Measurements from ENCODE around the gene MLN.
"Not testable (repeated sequence)": the region's sequence is repeated elsewhere in the genome, so short reads cannot be mapped to it uniquely, and the experiment has no call there.

The MLN gene

DNA sequence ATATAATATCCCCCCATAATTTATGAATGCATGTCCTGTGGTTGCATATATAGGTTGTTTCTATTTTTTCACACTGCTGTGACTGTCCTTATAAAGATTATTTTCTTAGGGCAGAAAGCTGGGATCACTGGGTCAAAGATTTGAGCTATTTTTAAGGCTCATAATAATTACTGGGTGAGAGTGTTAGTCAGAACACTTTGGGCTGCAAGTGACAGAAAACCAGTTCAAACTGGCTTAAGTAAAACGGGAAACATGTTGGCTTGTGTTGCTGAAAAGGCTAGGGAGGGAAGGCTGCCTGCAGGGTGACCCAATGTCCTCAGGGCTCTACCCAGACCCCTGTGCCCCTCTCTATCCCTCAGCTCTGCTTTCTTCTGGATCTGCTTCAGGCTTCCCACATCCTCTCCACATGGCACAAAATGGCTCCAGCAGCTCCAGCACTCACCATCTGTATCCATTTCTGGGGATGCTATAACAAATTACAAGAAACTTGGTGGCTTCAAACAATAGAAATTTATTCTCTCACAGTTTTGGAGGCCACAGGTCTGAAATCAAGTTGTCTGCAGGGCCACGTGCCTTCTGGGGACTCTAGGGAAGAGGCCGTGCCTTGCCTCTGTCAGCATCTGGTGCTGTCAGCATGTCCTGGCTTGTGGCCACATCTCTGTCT, 33.1 kb upstream of the MLN start:
- TF ChIP-seq Cebpa-rat (IDR thresholded peaks at IDR 0.05) = no peak
- Histone ChIP-seq H3K36me3 (no peaks in the 10 kb centered on the region), H3K27ac (no peak overlapping the region), H3K9ac (no peak overlapping the region), H3K4me3 (no peak overlapping the region), H3K27me3 (no peaks in the 10 kb centered on the region), H4K20me1 (no peaks in the 10 kb centered on the region), H3K4me2 (no peak overlapping the region), H3K4me1 (peaks cover 38% of the 10 kb centered on the region), H3K9me3 (peaks cover 8% of the 10 kb centered on the region; the same call in 1 of the 2 replicates)

DNA sequence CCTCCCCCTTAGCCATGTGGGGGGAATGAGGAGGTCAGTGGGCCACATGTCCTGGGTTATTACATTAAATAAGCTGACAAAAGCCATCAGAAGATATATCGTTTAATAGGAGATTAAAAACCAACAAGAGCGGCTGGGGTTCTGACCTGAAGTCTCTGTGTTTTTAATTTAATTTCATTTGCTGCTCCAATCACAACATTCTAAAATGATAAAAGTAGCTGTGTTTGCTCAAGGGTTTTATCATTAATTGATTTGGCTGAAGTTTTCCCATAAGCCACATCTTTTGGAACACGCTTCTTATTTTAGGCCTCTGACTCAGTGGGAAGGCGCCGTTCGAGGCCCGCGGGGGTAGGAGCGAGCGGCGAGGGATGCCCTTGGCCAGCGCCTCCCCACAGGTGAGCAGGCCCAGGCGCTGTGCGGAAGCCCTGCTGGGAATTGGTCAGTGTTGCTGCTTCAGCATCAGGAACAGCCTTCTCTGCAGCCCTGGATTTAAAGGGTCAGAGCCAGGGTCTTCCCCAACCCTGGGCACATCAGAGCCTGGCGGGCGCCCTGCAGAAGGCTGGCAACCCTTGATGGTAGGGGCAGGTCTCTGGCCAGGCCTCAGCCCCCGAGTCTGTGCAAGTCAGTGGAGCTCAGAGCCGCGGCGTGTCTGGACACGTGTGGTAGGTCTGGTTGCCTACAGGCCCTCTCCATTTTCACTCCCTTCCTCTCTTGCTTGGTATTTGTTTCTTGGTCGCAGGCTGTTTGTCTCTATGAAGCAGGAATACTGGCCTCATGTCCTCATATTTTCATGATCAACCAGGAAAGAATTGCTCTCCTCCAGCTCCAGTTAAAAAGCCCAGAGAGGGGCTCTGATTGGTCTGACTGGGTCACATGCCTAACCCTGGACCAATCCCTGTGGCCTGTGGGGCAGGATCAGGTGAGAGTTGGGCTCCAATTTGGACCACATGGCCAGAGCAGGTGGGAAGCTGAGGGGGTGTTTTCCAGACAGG, 30.9 kb upstream of the MLN start:
- no peaks in the 10 kb centered on the region for H3K36me3 ChIP-seq
- TF ChIP-seq Cebpa-rat (IDR thresholded peaks at IDR 0.05) = no peak
- H3K9ac ChIP-seq = no peak overlapping the region
- H3K27me3 ChIP-seq = no peaks in the 10 kb centered on the region
- peaks cover 22% of the 10 kb centered on the region for H3K4me1 ChIP-seq
- no peak overlapping the region for H3K4me2 ChIP-seq
- no peaks in the 10 kb centered on the region for H4K20me1 ChIP-seq
- H3K27ac ChIP-seq = no peak overlapping the region; the same call in 1 of the 2 replicates
- no peak overlapping the region for H3K4me3 ChIP-seq
- peaks cover 8% of the 10 kb centered on the region; the same call in 1 of the 2 replicates for H3K9me3 ChIP-seq

DNA sequence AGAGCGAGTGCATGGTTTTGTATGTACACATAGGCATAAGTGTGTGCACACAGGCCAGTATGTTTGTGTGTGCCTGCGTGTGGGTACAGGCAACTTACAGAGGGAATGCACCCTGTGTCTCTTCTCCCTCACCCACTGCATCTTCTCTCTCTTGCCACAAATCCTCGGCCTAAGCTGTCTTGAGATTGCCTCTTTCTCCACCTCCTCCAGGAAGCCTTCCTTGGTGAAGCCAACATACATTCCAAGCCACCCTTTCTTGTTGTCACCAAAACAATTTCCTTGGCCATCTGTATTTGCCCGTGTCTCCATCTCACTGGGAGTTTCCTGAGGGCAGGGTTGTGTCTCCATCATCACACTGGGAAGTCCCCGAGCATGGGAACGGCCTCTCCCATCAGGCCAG, 29.8 kb upstream of the MLN start:
- TF ChIP-seq Cebpa-rat (IDR thresholded peaks at IDR 0.05) = no peak
- H3K36me3 ChIP-seq = no peaks in the 10 kb centered on the region
- H3K4me1 ChIP-seq = peaks cover 12% of the 10 kb centered on the region
- H4K20me1 ChIP-seq = no peaks in the 10 kb centered on the region
- H3K4me3 ChIP-seq = no peak overlapping the region
- no peak overlapping the region for H3K4me2 ChIP-seq
- no peaks in the 10 kb centered on the region for H3K27me3 ChIP-seq
- H3K27ac ChIP-seq = no peak overlapping the region
- H3K9ac ChIP-seq = no peak overlapping the region
- H3K9me3 ChIP-seq = peaks cover 8% of the 10 kb centered on the region; the same call in 1 of the 2 replicates

DNA sequence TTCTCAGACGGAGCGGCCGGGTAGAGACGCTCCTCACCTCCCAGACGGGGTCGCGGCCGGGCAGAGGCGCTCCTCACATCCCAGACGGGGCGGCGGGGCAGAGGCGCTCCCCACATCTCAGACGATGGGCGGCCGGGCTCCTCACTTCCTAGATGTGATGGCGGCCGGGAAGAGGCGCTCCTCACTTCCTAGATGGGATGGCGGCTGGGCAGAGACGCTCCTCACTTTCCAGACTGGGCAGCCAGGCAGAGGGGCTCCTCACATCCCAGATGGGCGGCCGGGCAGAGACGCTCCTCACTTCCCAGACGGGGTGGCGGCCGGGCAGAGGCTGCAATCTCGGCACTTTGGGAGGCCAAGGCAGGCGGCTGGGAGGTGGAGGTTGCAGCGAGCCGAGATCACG, 29.0 kb upstream of the MLN start:
- not testable (repeated sequence) for H3K36me3 ChIP-seq, H3K4me2 ChIP-seq, H4K20me1 ChIP-seq, H3K9me3 ChIP-seq, H3K9ac ChIP-seq, H3K4me1 ChIP-seq, H3K4me3 ChIP-seq, H3K27me3 ChIP-seq, H3K27ac ChIP-seq

DNA sequence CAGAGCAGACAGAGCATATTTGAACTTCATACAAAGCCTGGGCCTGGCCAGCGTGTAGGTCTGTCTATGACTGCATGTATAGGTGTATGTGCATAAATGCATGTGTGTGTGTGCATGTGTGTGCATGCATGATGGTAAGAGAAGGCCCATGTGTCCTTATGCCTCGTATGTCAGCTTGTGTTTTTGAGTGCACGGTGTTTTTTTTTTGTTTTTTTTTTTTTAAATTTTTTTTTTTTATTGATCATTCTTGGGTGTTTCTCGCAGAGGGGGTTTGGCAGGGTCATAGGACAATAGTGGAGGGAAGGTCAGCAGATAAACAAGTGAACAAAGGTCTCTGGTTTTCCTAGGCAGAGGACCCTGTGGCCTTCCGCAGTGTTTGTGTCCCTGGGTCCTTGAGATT, 27.9 kb upstream of the MLN start:
- H3K9ac ChIP-seq, H3K4me2 ChIP-seq, H3K4me1 ChIP-seq, H3K36me3 ChIP-seq, H4K20me1 ChIP-seq, H3K4me3 ChIP-seq, H3K9me3 ChIP-seq, H3K27me3 ChIP-seq, H3K27ac ChIP-seq: not testable (repeated sequence)

DNA sequence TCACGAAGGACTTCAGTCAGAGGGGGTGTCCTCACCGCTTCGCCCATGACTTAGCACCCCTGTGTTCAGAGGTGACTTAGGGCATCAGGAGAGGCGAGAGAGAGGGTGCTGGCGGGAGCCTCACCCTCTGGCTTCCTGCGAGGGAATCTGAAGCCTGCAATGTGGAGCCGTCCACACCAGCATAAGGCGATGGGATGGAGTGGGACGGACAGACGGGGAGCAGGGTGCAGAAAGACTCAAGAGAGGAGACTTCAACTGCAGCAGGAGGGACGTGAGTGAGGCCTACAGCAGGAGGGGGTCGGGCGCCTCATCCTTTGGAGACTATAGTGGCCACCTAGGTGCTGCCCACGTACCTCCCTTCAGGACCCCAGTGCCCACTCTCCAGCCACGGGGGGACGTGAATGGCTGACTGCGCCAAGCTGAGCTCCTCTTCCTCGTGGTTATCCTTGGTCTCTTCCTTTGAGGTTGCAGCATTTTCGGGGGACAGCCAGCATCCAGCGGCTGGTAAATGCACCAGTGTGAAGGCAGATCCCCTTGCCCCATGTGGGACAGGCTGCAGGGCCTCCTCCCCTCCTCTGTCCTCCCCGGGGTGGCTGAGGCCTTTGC, 26.9 kb upstream of the MLN start:
- Histone ChIP-seq H4K20me1 (no peaks in the 10 kb centered on the region), H3K4me2 (no peak overlapping the region), H3K9me3 (peaks cover 8% of the 10 kb centered on the region; the same call in 1 of the 2 replicates), H3K36me3 (no peaks in the 10 kb centered on the region), H3K4me1 (no peaks in the 10 kb centered on the region), H3K9ac (no peak overlapping the region), H3K4me3 (no peak overlapping the region), H3K27me3 (no peaks in the 10 kb centered on the region), H3K27ac (no peak overlapping the region)
- no peak for TF ChIP-seq Cebpa-rat (IDR thresholded peaks at IDR 0.05)

DNA sequence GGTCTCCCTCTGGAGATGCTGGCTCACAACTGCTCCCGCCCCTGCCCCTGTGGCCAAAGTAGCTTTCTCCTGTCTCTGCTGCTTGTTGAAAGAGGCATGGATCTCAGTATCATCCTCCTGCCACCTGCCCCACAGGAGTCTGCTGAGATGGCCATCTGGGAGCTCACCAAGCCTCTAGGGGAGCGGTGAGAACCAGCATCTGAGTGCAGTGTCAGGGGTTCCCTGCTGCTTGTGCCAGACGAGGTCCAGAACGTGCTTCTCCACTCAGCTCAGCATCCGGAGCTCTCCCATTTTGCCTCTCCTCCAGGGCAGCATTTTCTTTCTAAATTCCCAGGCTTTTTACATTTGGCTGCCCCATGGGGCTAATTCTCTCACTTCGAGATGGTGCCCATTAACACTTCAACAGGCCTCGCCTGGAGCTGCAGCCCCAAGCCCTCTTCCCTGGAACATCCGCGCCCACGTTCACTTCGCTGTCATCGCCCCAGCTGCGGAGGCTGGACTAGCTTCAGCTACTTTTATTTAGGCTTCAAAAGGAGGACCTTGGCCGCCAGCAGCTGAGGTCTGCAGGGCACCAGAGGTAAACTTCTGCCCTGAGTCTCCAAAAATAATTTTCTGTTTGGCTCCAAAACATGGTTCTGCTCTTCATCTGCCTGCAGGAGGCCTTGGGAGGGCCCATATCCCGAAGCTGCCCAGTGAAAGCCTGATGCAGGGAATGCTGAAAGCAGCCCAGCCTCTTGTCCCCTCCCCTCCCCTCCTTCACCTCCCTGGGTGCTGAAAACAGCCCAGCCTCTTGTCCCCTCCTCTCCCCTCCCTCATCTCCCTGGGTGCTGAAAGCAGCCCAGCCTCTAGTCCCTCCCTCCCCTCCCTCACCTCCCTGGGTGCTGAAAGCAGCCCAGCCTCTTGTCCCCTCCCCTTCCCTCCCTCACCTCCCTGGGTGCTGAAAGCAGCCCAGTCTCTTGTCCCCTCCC, 25.2 kb upstream of the MLN start:
- no peaks in the 10 kb centered on the region for H3K4me1 ChIP-seq
- no peak for TF ChIP-seq Cebpa-rat (IDR thresholded peaks at IDR 0.05)
- H3K9me3 ChIP-seq = peaks cover 6% of the 10 kb centered on the region; the same call in 1 of the 2 replicates
- no peaks in the 10 kb centered on the region for H4K20me1 ChIP-seq
- no peak overlapping the region for H3K4me3 ChIP-seq
- no peaks in the 10 kb centered on the region for H3K27me3 ChIP-seq
- H3K27ac ChIP-seq = no peak overlapping the region
- no peaks in the 10 kb centered on the region for H3K36me3 ChIP-seq
- no peak overlapping the region for H3K4me2 ChIP-seq
- no peak overlapping the region for H3K9ac ChIP-seq

DNA sequence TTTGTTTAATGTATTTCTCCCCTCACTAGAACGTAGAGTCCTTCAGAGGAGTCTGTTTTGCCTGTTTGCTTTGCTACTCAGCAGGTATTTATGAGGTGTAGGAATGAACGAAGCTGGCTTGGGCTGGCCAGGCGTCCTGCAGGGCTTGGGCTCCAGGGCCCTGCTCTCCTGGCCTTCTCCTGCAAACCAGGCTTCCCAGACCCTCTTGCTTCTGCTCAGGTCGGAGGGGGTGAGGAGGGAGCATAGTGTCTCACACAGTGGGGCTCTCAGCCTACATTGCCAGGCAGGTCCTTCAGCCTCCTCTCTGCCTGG, 24.6 kb upstream of the MLN start:
- no peak for TF ChIP-seq Cebpa-rat (IDR thresholded peaks at IDR 0.05)
- no peaks in the 10 kb centered on the region for H3K4me1 ChIP-seq
- no peaks in the 10 kb centered on the region for H4K20me1 ChIP-seq
- no peaks in the 10 kb centered on the region for H3K27me3 ChIP-seq
- no peak overlapping the region for H3K4me2 ChIP-seq
- no peak overlapping the region for H3K9ac ChIP-seq
- no peak overlapping the region for H3K4me3 ChIP-seq
- H3K9me3 ChIP-seq = no peaks in the 10 kb centered on the region; the same call in 1 of the 2 replicates
- H3K27ac ChIP-seq = no peak overlapping the region
- H3K36me3 ChIP-seq = no peaks in the 10 kb centered on the region

Measured in BLaER1 (cell line).